ENCODE measurements around the gene NECAB3. TPM values are rescaled to one million over a fixed set of nuclear protein-coding genes. Genes with fewer than 3 reads are reported as not detected.
A peak's percentile ranks its signal among the peaks of the same experiment; 100 is the strongest.

The NECAB3 gene
- total and polyA plus RNA-seq, 2 of the 13 experiments (the other 11 are each of a cell fraction or from before 2014, with no cell fraction given) = 61.5 to 65.5 TPM

DNA sequence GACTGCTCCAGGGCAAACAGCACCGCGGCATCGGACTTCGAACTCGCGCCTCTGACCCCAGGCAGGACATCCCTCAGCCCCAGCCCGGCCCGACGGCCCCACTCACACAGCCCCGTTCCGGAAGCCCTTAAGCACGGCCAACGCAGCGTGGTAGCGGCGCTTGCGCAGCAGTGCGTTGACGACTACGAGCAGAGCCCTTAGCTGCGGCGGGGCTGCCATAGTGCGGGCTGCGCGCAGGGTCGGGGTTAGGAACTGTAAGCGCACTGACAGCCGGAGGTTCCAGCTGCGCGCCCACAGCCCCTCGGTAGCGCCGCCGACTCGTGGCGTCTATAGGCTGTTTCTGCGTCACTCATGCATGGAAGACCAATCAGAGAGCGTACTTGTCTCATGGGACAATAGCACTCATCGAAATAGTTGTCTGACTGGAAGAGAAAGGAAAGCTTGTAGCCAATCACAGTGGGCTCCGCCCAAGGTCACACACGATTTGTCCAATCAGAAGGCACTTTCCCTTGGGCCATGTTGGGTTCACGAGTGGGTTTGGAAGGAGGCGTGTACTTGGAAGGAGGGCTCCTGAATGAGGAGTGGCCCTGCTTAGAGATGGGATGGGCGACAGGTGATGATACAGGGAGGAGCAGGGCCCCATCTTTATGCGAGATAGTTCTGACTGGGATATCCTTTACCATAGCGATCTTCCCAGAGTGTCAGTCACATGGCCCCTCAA lies 45.9 kb upstream of the NECAB3 start, which contains the start of gene PXMP4 (continued):
- no peak for TF ChIP-seq HIC2 (CRISPR knock-in tag; IDR thresholded peaks at IDR 0.05; ENCODE audit: low read depth)
- TF ChIP-seq ZC3H4 (CRISPR knock-in tag; IDR thresholded peaks at IDR 0.05; ENCODE audit: borderline replicate concordance) = no peak
- no peak for TF ChIP-seq ZNF577 (CRISPR knock-in tag; IDR thresholded peaks at IDR 0.05; ENCODE audit: borderline replicate concordance, low read depth)
- TF ChIP-seq, protein P1, sequence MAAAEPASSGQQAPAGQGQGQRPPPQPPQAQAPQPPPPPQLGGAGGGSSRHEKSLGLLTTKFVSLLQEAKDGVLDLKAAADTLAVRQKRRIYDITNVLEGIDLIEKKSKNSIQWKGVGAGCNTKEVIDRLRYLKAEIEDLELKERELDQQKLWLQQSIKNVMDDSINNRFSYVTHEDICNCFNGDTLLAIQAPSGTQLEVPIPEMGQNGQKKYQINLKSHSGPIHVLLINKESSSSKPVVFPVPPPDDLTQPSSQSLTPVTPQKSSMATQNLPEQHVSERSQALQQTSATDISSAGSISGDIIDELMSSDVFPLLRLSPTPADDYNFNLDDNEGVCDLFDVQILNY (CRISPR knock-in tag; conservative IDR thresholded peaks at IDR 0.05) = no peak
- peak; percentile 67; the same call in 1 of the 2 replicates for TF ChIP-seq EEA1 (CRISPR knock-in tag; IDR thresholded peaks at IDR 0.05; ENCODE audit: borderline replicate concordance)
- TF ChIP-seq NR1H2 (CRISPR knock-in tag; IDR thresholded peaks at IDR 0.05; ENCODE audit: borderline replicate concordance, low read depth) = 0 out of 2 replicates have a peak, but pooled peaks have one; percentile 41
- TF ChIP-seq NFKB2 (CRISPR knock-in tag; IDR thresholded peaks at IDR 0.05; ENCODE audit: borderline replicate concordance) = 0 out of 2 replicates have a peak, but pooled peaks have one; percentile 37
- 0 out of 2 replicates have a peak, but pooled peaks have one; percentile 50 for TF ChIP-seq ZNF30 (CRISPR knock-in tag; IDR thresholded peaks at IDR 0.05)
- TF ChIP-seq ZNF292 (CRISPR knock-in tag; IDR thresholded peaks at IDR 0.05; ENCODE audit: borderline replicate concordance, low read depth) = peak; percentile 82; the same call in 1 of the 2 replicates
- TF ChIP-seq ZNF367 (CRISPR knock-in tag; IDR thresholded peaks at IDR 0.05; ENCODE audit: borderline replicate concordance) = no peak
- TF ChIP-seq BRF2 (CRISPR knock-in tag; IDR thresholded peaks at IDR 0.05) = 0 out of 2 replicates have a peak, but pooled peaks have one; percentile 24
- TF ChIP-seq STAG1 (CRISPR knock-in tag; IDR thresholded peaks at IDR 0.05) = no peak
- TF ChIP-seq TRIM22 (IDR thresholded peaks at IDR 0.05) = no peak
